Suprapubic skin (tissue), 4 donors: ENCODE measurements around the gene C11orf91. TPM values are rescaled to one million over a fixed set of nuclear protein-coding genes. Genes with fewer than 3 reads are reported as not detected.
"Not testable (repeated sequence)": the region's sequence is repeated elsewhere in the genome, so short reads cannot be mapped to it uniquely, and the experiment has no call there.

Source experiments
- DNase-seq, 2 donors: peaks; one replicate each; pipeline ENCODE4 v3.0.0-alpha.2; 2019; ENCODE audit warnings: low spot score in 2 of 2
- H3K27ac ChIP-seq: fragments of 200-600 bp; sonication (generic); one replicate; pipeline ENCODE4 v1.5.1; 2019
- H3K27me3 ChIP-seq: fragments of 200-600 bp; sonication (generic); one replicate; pipeline ENCODE4 v1.5.1; 2019
- H3K36me3 ChIP-seq: fragments of 200-600 bp; sonication (generic); one replicate; pipeline ENCODE4 v1.5.1; 2019
- H3K4me1 ChIP-seq: fragments of 200-600 bp; sonication (generic); one replicate; pipeline ENCODE4 v1.5.1; 2019
- H3K4me3 ChIP-seq: fragments of 200-600 bp; sonication (generic); one replicate; pipeline ENCODE4 v1.5.1; 2019; ENCODE audit warnings: mild to moderate bottlenecking
- H3K9me3 ChIP-seq: fragments of 200-600 bp; sonication (generic); one replicate; pipeline ENCODE4 v1.5.1; 2019
- CTCF ChIP-seq, 2 donors: fragments of 200-600 bp in 1 of 2; fragments of 450-650 bp in 1 of 2; sonication (generic) in 1 of 2; IDR thresholded peaks; one replicate each; pipeline ENCODE4 v1.5.1; 2016 to 2019; ENCODE audit warnings: antibody characterized with exemption in 2 of 2, mild to moderate bottlenecking in 1 of 2, moderate library complexity in 1 of 2
- EP300 ChIP-seq: sonication (generic); formaldehyde crosslinking; IDR thresholded peaks from one replicate; pipeline ENCODE4 v1.6.1; 2017; ENCODE audit warnings: antibody characterized with exemption
- POLR2A ChIP-seq, 2 donors: fragments of 450-650 bp; IDR thresholded peaks; one replicate each; pipeline ENCODE4 v1.6.1; 2017; ENCODE audit warnings: antibody characterized with exemption in 2 of 2, mild to moderate bottlenecking in 2 of 2, moderate library complexity in 2 of 2
- POLR2AphosphoS5 ChIP-seq, 3 donors: sonication (generic); formaldehyde crosslinking; IDR thresholded peaks; one replicate each; pipeline ENCODE4 v1.6.1; 2017; ENCODE audit warnings: antibody characterized with exemption in 3 of 3
- WGBS: methylation state at CpG from one replicate; pipeline ENCODE4 v1.1.5; 2018; 5-methylcytosine and 5-hydroxymethylcytosine counted together
- total RNA-seq, 4 donors: library from RNA; depleted of rRNA; stranded (reverse); fragments of >200 nt; gene quantifications; one replicate each; pipeline ENCODE4 v1.1.0, GENCODE V29; 2016

C11orf91 gene
- total RNA-seq, 4 donors from 2014 or later = not detected

- no peak for TF ChIP-seq POLR2AphosphoS5 (IDR thresholded peaks at IDR 0.05)
- no peak for TF ChIP-seq EP300
- TF ChIP-seq POLR2A (IDR thresholded peaks at IDR 0.05) = no peak
- TF ChIP-seq CTCF (IDR thresholded peaks at IDR 0.05) = no peak
- 49% methylated on average over 3 of the region's 3 CpGs for WGBS
- Histone ChIP-seq H3K27ac (peak overlapping the region; percentile 10), H3K9me3 (no peaks in the 10 kb centered on the region), H3K4me3 (no peak overlapping the region), H3K4me1 (peaks cover 23% of the 10 kb centered on the region), H3K36me3 (peaks cover 54% of the 10 kb centered on the region), H3K27me3 (no peaks in the 10 kb centered on the region)
- DNase-seq = no peak
These were observed 8.8 kb upstream of the C11orf91 start for GRCh38 chr11:33709466-33709865.

GRCh38 chr11:33708985-33709384, 8.4 kb upstream of the C11orf91 start:
- peaks cover 23% of the 10 kb centered on the region for H3K4me1 ChIP-seq
- H3K4me3 ChIP-seq = no peak overlapping the region
- no peak overlapping the region for H3K27ac ChIP-seq
- DNase-seq = no peak
- 81% methylated on average over 1 of the region's 1 CpG for WGBS
- peaks cover 50% of the 10 kb centered on the region for H3K36me3 ChIP-seq
- H3K9me3 ChIP-seq = no peaks in the 10 kb centered on the region
- H3K27me3 ChIP-seq = no peaks in the 10 kb centered on the region
- TF ChIP-seq EP300 (no peak), POLR2AphosphoS5 (IDR thresholded peaks at IDR 0.05) (no peak), POLR2A (IDR thresholded peaks at IDR 0.05) (no peak), CTCF (IDR thresholded peaks at IDR 0.05) (no peak)

GRCh38 chr11:33707831-33708230, 7.2 kb upstream of the C11orf91 start:
- not testable (repeated sequence) for H3K27ac ChIP-seq, H3K4me3 ChIP-seq, DNase-seq, H3K9me3 ChIP-seq, H3K27me3 ChIP-seq
- Histone ChIP-seq H3K4me1 (peaks cover 30% of the 10 kb centered on the region), H3K36me3 (peaks cover 38% of the 10 kb centered on the region)
- 75% methylated on average over 2 of the region's 2 CpGs for WGBS

GRCh38 chr11:33706966-33707365, 6.3 kb upstream of the C11orf91 start:
- H3K27ac ChIP-seq = peak overlapping the region; percentile 74
- H3K4me3 ChIP-seq = no peak overlapping the region
- no peaks in the 10 kb centered on the region for H3K27me3 ChIP-seq
- DNase-seq = no peak
- H3K36me3 ChIP-seq = peaks cover 31% of the 10 kb centered on the region
- peaks cover 39% of the 10 kb centered on the region for H3K4me1 ChIP-seq
- TF ChIP-seq CTCF (IDR thresholded peaks at IDR 0.05) (no peak), POLR2A (IDR thresholded peaks at IDR 0.05) (no peak), EP300 (no peak), POLR2AphosphoS5 (IDR thresholded peaks at IDR 0.05) (no peak)
- no peaks in the 10 kb centered on the region for H3K9me3 ChIP-seq
- WGBS = 63% methylated on average over 2 of the region's 2 CpGs

GRCh38 chr11:33706546-33706945, 5.9 kb upstream of the C11orf91 start:
- Histone ChIP-seq H3K9me3 (no peaks in the 10 kb centered on the region), H3K4me1 (peaks cover 42% of the 10 kb centered on the region), H3K27me3 (no peaks in the 10 kb centered on the region), H3K27ac (peak overlapping the region; percentile 74), H3K36me3 (peaks cover 31% of the 10 kb centered on the region), H3K4me3 (no peak overlapping the region)
- no peak for DNase-seq
- 59% methylated on average over 2 of the region's 2 CpGs for WGBS
- TF ChIP-seq CTCF (IDR thresholded peaks at IDR 0.05) = no peak
- TF ChIP-seq POLR2AphosphoS5 (IDR thresholded peaks at IDR 0.05) = no peak
